Fibroblast of mammary gland (primary cell): ENCODE data around the gene PSMB3.
A peak's percentile ranks its signal among the peaks of the same experiment; 100 is the strongest.

Experiments
- DNase-seq: peaks from one replicate; pipeline ENCODE4 v3.0.0-alpha.2; 2010; ENCODE audit warnings: low read depth
- H3K4me3 ChIP-seq: 2 replicates; pipeline ENCODE4 v1.5.1; 2011; ENCODE audit warnings: low read depth, mild to moderate bottlenecking, low read length, moderate library complexity; ENCODE audit not compliant: control insufficient read depth
- CTCF ChIP-seq: conservative IDR thresholded peaks from 2 replicates; pipeline ENCODE4 v1.5.1; 2011; ENCODE audit warnings: low read depth, low read length, inconsistent platforms; ENCODE audit not compliant: control insufficient read depth, insufficient read depth

PSMB3 gene

DNA sequence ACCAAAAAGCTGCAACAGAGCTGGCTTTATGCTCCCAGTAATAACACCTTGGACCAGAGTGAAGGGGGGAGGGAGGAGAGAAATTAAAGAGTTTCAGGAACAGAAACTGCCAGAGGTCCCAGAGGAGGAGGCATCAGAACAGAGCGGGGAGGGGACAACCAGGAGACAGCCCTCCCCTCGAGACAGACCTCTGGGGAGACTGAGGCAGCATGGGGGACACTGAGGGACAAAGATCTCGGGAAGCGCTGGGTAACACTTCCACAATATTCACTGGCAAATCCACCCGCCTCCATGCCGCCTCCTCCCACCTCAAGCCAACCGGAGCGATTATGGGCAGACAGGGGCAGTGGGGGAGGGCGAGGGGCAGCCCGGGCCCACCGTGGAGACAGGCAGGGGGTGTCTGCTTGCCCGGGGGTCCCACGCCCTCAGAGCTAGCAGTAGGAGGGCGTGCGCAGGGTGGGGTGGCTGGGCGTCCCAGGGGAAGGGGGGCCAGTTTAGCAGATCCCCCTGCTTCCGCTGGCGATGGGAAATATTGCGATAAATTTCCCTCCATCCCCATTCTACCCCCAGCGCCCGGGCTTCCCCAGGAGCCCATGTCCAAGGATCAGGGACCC is 5.6 kb upstream of the PSMB3 start:
- DNase-seq, result no peak
- peak overlapping the region; percentile 84 for H3K4me3 ChIP-seq
- TF ChIP-seq CTCF, result no peak

DNA sequence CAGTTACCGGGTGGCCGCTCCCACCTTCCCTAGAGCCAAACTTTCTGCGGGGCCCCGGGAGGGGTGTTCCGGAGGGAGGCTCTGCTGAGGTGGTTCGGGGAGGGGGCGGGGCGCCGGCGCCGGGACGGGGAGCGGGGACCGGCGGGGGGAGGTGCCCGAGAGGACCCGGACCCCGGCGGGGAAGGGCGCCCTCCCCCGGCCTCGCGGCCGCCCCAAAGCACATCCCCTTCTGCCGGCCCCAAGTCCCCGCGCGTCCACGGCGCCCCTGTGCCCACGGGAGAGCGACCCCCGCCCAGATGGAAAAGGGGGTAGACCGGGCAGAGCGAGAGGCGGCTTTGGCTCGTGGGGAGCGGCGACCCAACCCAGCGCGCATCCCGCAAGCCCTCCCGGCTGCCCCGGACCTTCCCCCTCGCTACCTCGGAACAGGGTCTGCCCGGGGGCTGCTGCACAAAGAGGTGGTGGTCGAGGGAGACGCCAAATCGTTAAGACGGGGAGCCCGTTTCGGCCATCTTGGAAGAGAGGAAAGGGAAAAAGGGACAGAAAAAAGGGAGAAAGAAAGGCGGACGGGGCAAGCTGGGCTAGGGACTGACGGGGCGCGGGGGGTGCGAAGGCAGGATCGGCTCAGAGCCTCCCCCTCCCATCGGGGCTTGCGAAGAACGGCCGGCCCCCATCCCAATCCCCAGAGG is 4.9 kb upstream of the PSMB3 start:
- H3K4me3 ChIP-seq, result peak overlapping the region; percentile 84
- DNase-seq, result no peak
- TF ChIP-seq CTCF, result no peak

DNA sequence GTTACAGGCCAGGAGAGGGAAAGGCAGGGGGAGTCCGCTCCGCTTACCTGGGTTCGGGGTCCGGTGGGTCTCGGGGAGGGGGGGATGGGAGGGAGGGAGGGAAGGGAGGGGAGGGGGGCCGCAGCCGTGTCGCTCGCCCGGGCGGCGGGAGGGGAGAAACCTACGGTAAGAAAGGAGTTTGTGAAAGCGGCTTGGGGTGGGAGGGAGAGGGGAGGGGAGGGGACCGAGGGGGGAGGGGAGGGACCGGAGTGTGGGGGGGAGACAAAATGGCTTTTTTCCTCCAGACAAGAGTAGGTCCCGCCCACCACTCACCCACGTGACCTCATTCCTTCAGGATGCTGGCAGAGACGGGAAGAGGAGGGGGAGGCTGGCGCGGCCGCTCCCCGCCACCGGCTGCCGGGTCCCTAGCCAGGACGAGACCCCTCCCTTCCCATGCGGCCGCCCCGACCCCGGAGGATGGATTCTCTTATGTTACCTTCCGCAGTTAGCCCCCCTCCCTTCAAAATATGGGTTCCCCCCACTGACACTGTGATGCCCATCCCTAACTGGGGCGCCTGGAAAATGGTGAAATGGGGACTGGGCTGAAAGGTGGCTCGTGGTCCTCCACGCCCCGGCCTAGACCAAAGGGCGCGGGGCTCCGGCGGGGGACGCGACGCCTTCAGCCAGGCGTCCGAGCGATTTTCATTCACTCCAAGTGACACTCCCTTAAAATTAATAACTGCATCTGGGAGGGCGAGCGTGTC is 4.2 kb upstream of the PSMB3 start, which contains the start of gene PCGF2:
Gene PCGF2 (minus strand): TSS at position 188 of the 743 bp plus-strand sequence. CDS start 7,934 bp downstream, outside the sequence.
- peak; percentile 84 for DNase-seq
- no peak for TF ChIP-seq CTCF
- peak within 1 kb of the TSS; percentile 84 for H3K4me3 ChIP-seq

DNA sequence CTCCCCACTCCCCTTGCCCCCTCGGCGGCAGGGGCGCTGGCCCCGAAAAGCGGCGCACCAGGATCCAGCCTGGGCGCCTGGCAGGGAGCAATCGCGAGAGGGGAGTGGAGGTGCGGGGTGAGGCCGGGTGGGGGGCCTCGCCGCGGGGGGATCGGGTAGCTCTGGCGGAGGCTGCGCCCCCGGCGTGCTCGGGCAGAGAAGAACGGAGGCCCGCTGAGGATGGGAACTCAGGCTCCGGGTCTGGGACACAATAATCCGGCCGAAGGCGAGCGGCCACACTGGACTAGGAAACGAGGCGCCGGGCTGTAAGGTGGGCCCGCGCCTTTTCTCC is 3.7 kb upstream of the PSMB3 start:
- no peak for TF ChIP-seq CTCF
- peak overlapping the region; percentile 84 for H3K4me3 ChIP-seq

DNA sequence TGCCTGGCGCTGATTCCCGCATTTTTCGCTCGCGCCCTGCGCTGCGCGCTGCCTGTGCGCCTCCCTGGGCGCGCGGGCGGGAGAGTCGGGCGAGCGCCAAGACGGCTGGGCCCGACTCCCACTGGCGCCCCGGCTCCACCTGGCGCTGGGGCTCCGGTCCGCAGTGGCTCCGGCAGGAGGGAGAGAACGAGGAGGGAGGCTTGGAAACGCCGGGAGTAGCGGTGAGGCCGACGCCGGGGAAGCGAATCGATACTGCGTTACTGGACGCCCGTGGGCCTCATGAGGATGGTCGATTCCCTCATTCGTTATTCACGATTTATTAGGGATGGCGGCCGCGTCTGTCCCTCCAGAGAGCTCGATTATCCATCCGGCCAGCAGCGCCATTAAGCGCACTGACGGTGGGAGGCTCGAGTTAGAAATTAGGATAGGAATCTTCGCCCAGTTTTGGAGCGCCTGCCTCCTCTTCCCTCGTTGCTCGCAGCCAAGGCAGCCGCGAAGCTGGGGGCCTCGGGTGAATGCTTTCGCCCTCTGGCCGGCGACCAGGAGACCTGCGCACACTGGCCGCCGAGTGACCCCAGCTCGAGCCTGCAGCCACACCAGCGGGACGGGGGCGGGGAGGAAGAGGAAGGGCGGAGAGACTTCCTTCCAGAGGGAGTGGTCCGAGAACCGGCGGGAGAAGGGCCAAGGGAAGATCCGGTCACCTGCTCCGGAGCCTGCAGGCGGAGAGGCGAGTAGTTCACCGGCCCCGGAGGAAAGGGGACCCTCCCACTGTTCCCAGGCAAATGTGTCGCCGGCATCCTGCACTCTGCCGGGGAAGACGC is 3.1 kb upstream of the PSMB3 start:
- no peak for TF ChIP-seq CTCF
- DNase-seq, result peak; percentile 60
- peak overlapping the region; percentile 84 for H3K4me3 ChIP-seq

More for the DNA sequence above, 3.7 kb upstream of the PSMB3 start:
- DNase-seq, result no peak

GRCh38 chr17:38750044-38750311 is 2.6 kb upstream of the PSMB3 start:
- no peak for DNase-seq
- peak overlapping the region; percentile 84 for H3K4me3 ChIP-seq
- TF ChIP-seq CTCF, result no peak
